Measurements from ENCODE around the gene SPDEF.

Gene SPDEF

GRCh38 chr6:34556493-34556892 is 364 bp upstream of the SPDEF start (continued):
- TF ChIP-seq POU6F1 (CRISPR knock-in tag; IDR thresholded peaks at IDR 0.05; ENCODE audit: borderline replicate concordance, low read depth) (no peak), PPARA (CRISPR knock-in tag; IDR thresholded peaks at IDR 0.05; ENCODE audit: borderline replicate concordance) (no peak), OSR1 (CRISPR knock-in tag; IDR thresholded peaks at IDR 0.05) (no peak), GLIS3 (CRISPR knock-in tag; IDR thresholded peaks at IDR 0.05) (no peak), ESRRG (CRISPR knock-in tag; IDR thresholded peaks at IDR 0.05) (no peak)

- TF ChIP-seq TOX (CRISPR knock-in tag; IDR thresholded peaks at IDR 0.05; ENCODE audit: borderline replicate concordance) (no peak), PATZ1 (CRISPR knock-in tag; IDR thresholded peaks at IDR 0.05; ENCODE audit: borderline replicate concordance) (no peak), ZNF8 (CRISPR knock-in tag; IDR thresholded peaks at IDR 0.05) (no peak), POU6F1 (CRISPR knock-in tag; IDR thresholded peaks at IDR 0.05; ENCODE audit: borderline replicate concordance, low read depth) (no peak), CREB5 (CRISPR knock-in tag; IDR thresholded peaks at IDR 0.05; ENCODE audit: low read depth) (no peak), TCF4 (CRISPR knock-in tag; IDR thresholded peaks at IDR 0.05; ENCODE audit: borderline replicate concordance) (no peak), CSDC2 (CRISPR knock-in tag; IDR thresholded peaks at IDR 0.05) (no peak)
- ATAC-seq, result no peak; the same call in 2 of the 3 replicates
Measured at GRCh38 chr6:34555328-34555727, 801 bp downstream of the SPDEF start.

GRCh38 chr6:34555007-34555322 is 1.2 kb downstream of the SPDEF start:
- ATAC-seq, result no peak
- TF ChIP-seq ZNF70 (CRISPR knock-in tag; IDR thresholded peaks at IDR 0.05), result no peak
- no peak for TF ChIP-seq CSRNP3 (CRISPR knock-in tag; IDR thresholded peaks at IDR 0.05)
- TF ChIP-seq ZFP30 (CRISPR knock-in tag; IDR thresholded peaks at IDR 0.05), result no peak
- TF ChIP-seq ISL1 (CRISPR knock-in tag; IDR thresholded peaks at IDR 0.05), result no peak
- TF ChIP-seq SNAI2 (CRISPR knock-in tag; IDR thresholded peaks at IDR 0.05), result no peak
- no peak for TF ChIP-seq POU6F1 (CRISPR knock-in tag; IDR thresholded peaks at IDR 0.05; ENCODE audit: borderline replicate concordance, low read depth)
- TF ChIP-seq GLIS3 (CRISPR knock-in tag; IDR thresholded peaks at IDR 0.05), result no peak
- no peak for TF ChIP-seq TOX (CRISPR knock-in tag; IDR thresholded peaks at IDR 0.05; ENCODE audit: borderline replicate concordance)
- TF ChIP-seq OSR1 (CRISPR knock-in tag; IDR thresholded peaks at IDR 0.05), result no peak
- TF ChIP-seq BACH2 (CRISPR knock-in tag; IDR thresholded peaks at IDR 0.05; ENCODE audit: borderline replicate concordance), result no peak

GRCh38 chr6:34554291-34555006 is 1.7 kb downstream of the SPDEF start:
- ATAC-seq, result no peak
- no peak for TF ChIP-seq ISL1 (CRISPR knock-in tag; IDR thresholded peaks at IDR 0.05)
